HCT116 (cell line): ENCODE data around the gene FCRL5. TPM values are rescaled to one million over a fixed set of nuclear protein-coding genes. Genes with fewer than 3 reads are reported as not detected.

Experiments used
- ATAC-seq: fragments of 200-7000 bp; cut with Tn5 transposase; 2 replicates; pipeline ENCODE4 v1.9.1; 2020; ENCODE audit warnings: mild to moderate bottlenecking, moderate library complexity
- BruUV-seq: library from RNA; stranded (reverse); fragments of 400-500 nt; replicated peaks from 2 replicates; lab custom pipeline; 2021; lab: Mats Ljungman, UMichigan
- CTCF ChIA-PET: fragments of 300-600 bp; sonication (Branson Sonifier 250); formaldehyde crosslinking; loops from one replicate; lab custom pipeline; 2021; ENCODE audit warnings: antibody characterized with exemption; lab: Charles Lee
- POLR2A ChIA-PET: fragments of 300-600, 350-600 bp; sonication (Branson Sonifier 250); formaldehyde crosslinking; loops from one replicate; lab custom pipeline; 2021; ENCODE audit warnings: antibody characterized with exemption; lab: Charles Lee
- RAD21 ChIA-PET, 2 experiments: fragments of 300-600 bp; sonication (Branson Sonifier 250); formaldehyde crosslinking; loops; one replicate each; lab custom pipeline; 2023; ENCODE audit warnings: low total read pairs in 2 of 2; ENCODE audit not compliant: uncharacterized antibody in 2 of 2, unreplicated experiment in 2 of 2, low non-redundant PET in 1 of 2; lab: Charles Lee
- DNase-seq: peaks from one replicate; pipeline ENCODE4 v3.0.0-alpha.2; 2010; ENCODE audit warnings: low read depth, low spot score
- H2AFZ ChIP-seq: fragments of 200-600 bp; shearing (Covaris generic), sonication (generic); 2 replicates; pipeline ENCODE4 v1.6.1; 2017; ENCODE audit warnings: low read depth, mixed run types, mixed read lengths, antibody characterized with exemption, low read length; ENCODE audit not compliant: poor library complexity, severe bottlenecking
- H3K27ac ChIP-seq: 2 replicates; pipeline ENCODE4 v1.5.1; 2012; ENCODE audit warnings: low read depth, low read length
- H3K27me3 ChIP-seq: fragments of 200-600 bp; sonication (generic); 2 replicates; pipeline ENCODE4 v1.6.1; 2016; ENCODE audit warnings: mixed run types, low read length, mixed read lengths; ENCODE audit not compliant: insufficient read depth
- H3K36me3 ChIP-seq, 2 experiments: fragments of 200-500 bp in 1 of 2; fragments of 200-600 bp in 1 of 2; sonication (Bioruptor generic) in 1 of 2; sonication (generic) in 1 of 2; 2 replicates each; pipeline versions ENCODE4 v1.5.1 to v1.6.1; 2014 to 2016; ENCODE audit warnings: low read length in 2 of 2, inconsistent platforms in 1 of 2, mixed read lengths in 1 of 2, mixed run types in 1 of 2; ENCODE audit not compliant: insufficient read depth in 2 of 2, control insufficient read depth in 1 of 2
- H3K4me1 ChIP-seq, 2 experiments: fragments of 200-600 bp in 1 of 2; sonication (generic) in 1 of 2; 2 replicates each; pipeline versions ENCODE4 v1.5.1 to v1.6.1; 2012 to 2017; ENCODE audit warnings: low read length in 2 of 2, inconsistent platforms in 1 of 2, mild to moderate bottlenecking in 1 of 2, mixed read lengths in 1 of 2, mixed run types in 1 of 2, moderate library complexity in 1 of 2; ENCODE audit not compliant: insufficient read depth in 2 of 2, control insufficient read depth in 1 of 2
- H3K4me2 ChIP-seq: fragments of 200-600 bp; sonication (generic); 2 replicates; pipeline ENCODE4 v1.6.1; 2017; ENCODE audit warnings: mixed run types, low read length, mixed read lengths
- H3K4me3 ChIP-seq, 2 experiments: fragments of 200-600 bp in 1 of 2; sonication (generic) in 1 of 2; replicated peaks in 1 of 2; 2 replicates each; pipeline ENCODE4 v1.5.1; 2011 to 2016; ENCODE audit warnings: low read length in 2 of 2, control low read depth in 1 of 2, low read depth in 1 of 2, mild to moderate bottlenecking in 1 of 2, mixed read lengths in 1 of 2, mixed run types in 1 of 2
- H3K79me2 ChIP-seq: fragments of 200-600 bp; sonication (generic); 2 replicates; pipeline ENCODE4 v1.6.1; 2017; ENCODE audit warnings: mild to moderate bottlenecking, mixed run types, low read length, moderate library complexity, mixed read lengths; ENCODE audit not compliant: insufficient read depth
- H3K9ac ChIP-seq: fragments of 200-600 bp; sonication (generic); 2 replicates; pipeline ENCODE4 v1.6.1; 2016; ENCODE audit warnings: low read length, mixed read lengths
- H3K9me2 ChIP-seq: fragments of 200-600 bp; sonication (generic), shearing (Covaris generic); 2 replicates; pipeline ENCODE4 v1.6.1; 2017; ENCODE audit warnings: mixed run types, mild to moderate bottlenecking, moderate library complexity; ENCODE audit not compliant: insufficient read depth
- H3K9me3 ChIP-seq, 2 experiments: fragments of 200-500 bp in 1 of 2; fragments of 200-600 bp in 1 of 2; sonication (Bioruptor generic) in 1 of 2; sonication (generic) in 1 of 2; 2 replicates each; pipeline ENCODE4 v1.6.1; 2014 to 2017; ENCODE audit warnings: low read length in 2 of 2, mixed read lengths in 2 of 2, inconsistent platforms in 1 of 2, low read depth in 1 of 2, mild to moderate bottlenecking in 1 of 2, mixed run types in 1 of 2, moderate library complexity in 1 of 2; ENCODE audit not compliant: control insufficient read depth in 1 of 2, insufficient read depth in 1 of 2
- H4K20me1 ChIP-seq: fragments of 200-600 bp; sonication (generic), shearing (Covaris generic); 2 replicates; pipeline ENCODE4 v1.6.1; 2017; ENCODE audit warnings: mixed run types, mild to moderate bottlenecking, moderate library complexity; ENCODE audit not compliant: insufficient read depth
- CBX3 ChIP-seq: IDR thresholded peaks from 2 replicates; pipeline ENCODE4 v1.6.1; 2012; ENCODE audit warnings: low read depth
- EGR1 ChIP-seq: IDR thresholded peaks from 2 replicates; pipeline ENCODE4 v1.6.1; 2012; ENCODE audit warnings: low read depth
- EZH2phosphoT487 ChIP-seq: fragments of 200-600 bp; IDR thresholded peaks from 2 replicates; pipeline ENCODE4 v1.6.1; 2018; ENCODE audit warnings: antibody characterized with exemption, borderline replicate concordance
- FOSL1 ChIP-seq: IDR thresholded peaks from 2 replicates; pipeline ENCODE4 v1.6.1; 2012; ENCODE audit warnings: low read depth
- JUND ChIP-seq: IDR thresholded peaks from 2 replicates; pipeline ENCODE4 v1.6.1; 2012
- POLR2AphosphoS5 ChIP-seq: IDR thresholded peaks from 2 replicates; pipeline ENCODE4 v1.6.1; 2011; ENCODE audit warnings: mild to moderate bottlenecking, low read depth, low read length, moderate library complexity
- SIN3A ChIP-seq: IDR thresholded peaks from 2 replicates; pipeline ENCODE4 v1.6.1; 2012; ENCODE audit warnings: low read depth
- SRF ChIP-seq: IDR thresholded peaks from 2 replicates; pipeline ENCODE4 v1.6.1; 2012; ENCODE audit warnings: low read depth
- TCF7L2 ChIP-seq: IDR thresholded peaks from 2 replicates; pipeline ENCODE4 v1.7.0; 2011; ENCODE audit warnings: borderline replicate concordance, inconsistent platforms; ENCODE audit not compliant: insufficient read depth, insufficient read length; ENCODE audit errors: extremely low read depth
- YY1 ChIP-seq: IDR thresholded peaks from 2 replicates; pipeline ENCODE4 v1.6.1; 2011; ENCODE audit warnings: low read length, low read depth, moderate library complexity, mild to moderate bottlenecking; ENCODE audit not compliant: insufficient replicate concordance; ENCODE audit errors: extremely low read depth
- intact Hi-C: fragments of 100-400 bp; cut with micrococcal nuclease; formaldehyde crosslinking; loops from 2 replicates; pipeline ENCODE4 v1.10.0; 2022
- total RNA-seq: library from RNA; stranded (reverse); gene quantifications from one replicate; pipeline ENCODE4 v1.2.1, GENCODE V29; 2021; ENCODE audit not compliant: unreplicated experiment
- TF ChIP-seq, protein P1 (sequence below): IDR thresholded peaks from 2 replicates; pipeline ENCODE4 v1.6.1; 2012
- TF ChIP-seq, protein P2 (sequence below): IDR thresholded peaks from 2 replicates; pipeline ENCODE4 v1.6.1; 2012
- TF ChIP-seq, protein P3 (sequence below), 3 experiments: fragments of 200-600 bp in 1 of 3; sonication (generic) in 1 of 3; IDR thresholded peaks in 2 of 3; conservative IDR thresholded peaks in 1 of 3; 2 replicates each; pipeline ENCODE4 v1.5.1; 2012 to 2017; ENCODE audit warnings: low read depth in 2 of 3, low read length in 2 of 3, antibody characterized with exemption in 1 of 3, borderline replicate concordance in 1 of 3, control low read depth in 1 of 3, mild to moderate bottlenecking in 1 of 3, mixed read lengths in 1 of 3, mixed run types in 1 of 3, moderate library complexity in 1 of 3; ENCODE audit not compliant: insufficient read depth in 1 of 3
- TF ChIP-seq, protein P4 (sequence below): IDR thresholded peaks from 2 replicates; pipeline ENCODE4 v1.6.1; 2011; ENCODE audit warnings: mild to moderate bottlenecking, low read length, moderate library complexity; ENCODE audit not compliant: insufficient replicate concordance; ENCODE audit errors: extremely low read depth

The FCRL5 gene
- total RNA-seq, 1 experiment from 2014 or later: not detected

DNA sequence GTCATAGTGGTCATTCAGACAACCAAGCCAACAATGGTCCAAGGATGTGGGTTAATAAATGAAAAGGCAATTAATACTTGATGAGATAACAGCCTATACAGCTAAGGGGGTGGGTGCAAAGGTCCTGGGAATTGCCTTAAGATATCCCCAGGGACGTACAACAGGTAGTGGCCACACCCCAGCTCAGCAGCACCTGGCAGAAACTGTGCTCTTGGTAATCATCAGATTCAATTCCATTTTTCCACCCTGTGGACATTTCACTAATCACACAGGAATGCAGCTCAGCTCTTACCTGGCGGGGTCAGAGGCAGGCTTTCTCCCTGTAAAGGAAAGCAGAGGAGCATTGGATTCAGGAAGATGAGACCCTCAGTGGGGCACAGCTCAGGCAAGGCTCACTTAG, 32.9 kb downstream of the FCRL5 start:
- no peaks in the 10 kb centered on the region for H4K20me1 ChIP-seq
- no peaks in the 10 kb centered on the region for H3K36me3 ChIP-seq
- no peak overlapping the region for H3K4me3 ChIP-seq
- no peak overlapping the region for H3K27ac ChIP-seq
- no peak overlapping the region for H3K4me2 ChIP-seq
- H3K27me3 ChIP-seq: peaks cover 12% of the 10 kb centered on the region; the same call in 1 of the 2 replicates
- POLR2A ChIA-PET: no interaction called here
- TF ChIP-seq EZH2phosphoT487: no peak
- TF ChIP-seq, protein P1, sequence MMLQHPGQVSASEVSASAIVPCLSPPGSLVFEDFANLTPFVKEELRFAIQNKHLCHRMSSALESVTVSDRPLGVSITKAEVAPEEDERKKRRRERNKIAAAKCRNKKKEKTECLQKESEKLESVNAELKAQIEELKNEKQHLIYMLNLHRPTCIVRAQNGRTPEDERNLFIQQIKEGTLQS: no peak
- TF ChIP-seq, protein P2, sequence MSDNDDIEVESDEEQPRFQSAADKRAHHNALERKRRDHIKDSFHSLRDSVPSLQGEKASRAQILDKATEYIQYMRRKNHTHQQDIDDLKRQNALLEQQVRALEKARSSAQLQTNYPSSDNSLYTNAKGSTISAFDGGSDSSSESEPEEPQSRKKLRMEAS: no peak
- no peak for TF ChIP-seq SRF
- TF ChIP-seq, protein P3, sequence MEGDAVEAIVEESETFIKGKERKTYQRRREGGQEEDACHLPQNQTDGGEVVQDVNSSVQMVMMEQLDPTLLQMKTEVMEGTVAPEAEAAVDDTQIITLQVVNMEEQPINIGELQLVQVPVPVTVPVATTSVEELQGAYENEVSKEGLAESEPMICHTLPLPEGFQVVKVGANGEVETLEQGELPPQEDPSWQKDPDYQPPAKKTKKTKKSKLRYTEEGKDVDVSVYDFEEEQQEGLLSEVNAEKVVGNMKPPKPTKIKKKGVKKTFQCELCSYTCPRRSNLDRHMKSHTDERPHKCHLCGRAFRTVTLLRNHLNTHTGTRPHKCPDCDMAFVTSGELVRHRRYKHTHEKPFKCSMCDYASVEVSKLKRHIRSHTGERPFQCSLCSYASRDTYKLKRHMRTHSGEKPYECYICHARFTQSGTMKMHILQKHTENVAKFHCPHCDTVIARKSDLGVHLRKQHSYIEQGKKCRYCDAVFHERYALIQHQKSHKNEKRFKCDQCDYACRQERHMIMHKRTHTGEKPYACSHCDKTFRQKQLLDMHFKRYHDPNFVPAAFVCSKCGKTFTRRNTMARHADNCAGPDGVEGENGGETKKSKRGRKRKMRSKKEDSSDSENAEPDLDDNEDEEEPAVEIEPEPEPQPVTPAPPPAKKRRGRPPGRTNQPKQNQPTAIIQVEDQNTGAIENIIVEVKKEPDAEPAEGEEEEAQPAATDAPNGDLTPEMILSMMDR (IDR thresholded peaks at IDR 0.05 in 2 of 3, conservative IDR thresholded peaks at IDR 0.05 in 1 of 3; ENCODE audit: borderline replicate concordance in 1 of 3, insufficient read depth in 1 of 3, low read depth in 2 of 3, low read length in 2 of 3): no peak
- TF ChIP-seq, all 23 proteins: peak for 0
- H3K79me2 ChIP-seq: no peaks in the 10 kb centered on the region
- no peaks in the 10 kb centered on the region for H3K9me3 ChIP-seq
- intact Hi-C loops: no loop called here
- no peaks in the 10 kb centered on the region for H3K9me2 ChIP-seq
- no peak overlapping the region for H2AFZ ChIP-seq
- RAD21 ChIA-PET: no interaction called here
- BruUV-seq: no TSS peak
- no peak for ATAC-seq
- no peak overlapping the region for H3K9ac ChIP-seq
- no peak for DNase-seq
- H3K4me1 ChIP-seq: no peaks in the 10 kb centered on the region
- CTCF ChIA-PET: interaction anchor here (1.2 kb wide), 1 partner anchor 14 kb away, joined by 3 read pairs; no protein-coding TSS in a partner anchor

DNA sequence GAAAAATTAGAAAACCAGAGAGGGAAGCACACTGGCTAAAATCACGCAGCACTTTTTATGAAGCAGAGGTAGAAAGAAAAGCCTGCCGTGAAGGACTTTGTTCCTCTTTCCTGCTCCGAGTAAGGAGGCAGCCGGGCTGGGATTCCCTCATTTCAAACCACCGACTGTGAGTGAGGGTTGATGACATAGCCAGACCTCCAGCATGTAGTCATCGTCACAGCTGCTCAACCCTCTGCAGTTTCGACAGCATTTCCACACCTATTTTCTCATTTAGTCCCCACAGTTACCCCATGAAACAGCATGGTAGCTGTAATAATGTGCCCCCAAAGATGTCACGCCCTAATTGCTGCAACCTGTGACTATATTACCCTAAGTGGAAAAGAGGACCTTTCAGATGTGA, 35.3 kb downstream of the FCRL5 start:
- Histone ChIP-seq H3K9me2 (no peaks in the 10 kb centered on the region), H3K36me3 (no peaks in the 10 kb centered on the region), H4K20me1 (no peaks in the 10 kb centered on the region), H3K9ac (no peak overlapping the region), H2AFZ (no peak overlapping the region), H3K4me3 (no peak overlapping the region), H3K27me3 (no peaks in the 10 kb centered on the region; the same call in 1 of the 2 replicates), H3K27ac (no peak overlapping the region), H3K9me3 (no peaks in the 10 kb centered on the region), H3K4me1 (no peaks in the 10 kb centered on the region), H3K79me2 (no peaks in the 10 kb centered on the region), H3K4me2 (no peak overlapping the region)
- no peak for ATAC-seq
- no peak for DNase-seq
- POLR2A ChIA-PET: no interaction called here
- CTCF ChIA-PET: no interaction called here
- intact Hi-C loops: no loop called here
- no TSS peak for BruUV-seq
- RAD21 ChIA-PET: no interaction called here
- TF ChIP-seq EGR1: no peak
- no peak for TF ChIP-seq EZH2phosphoT487
- no peak for TF ChIP-seq YY1
- no peak for TF ChIP-seq FOSL1
- TF ChIP-seq, protein P4, sequence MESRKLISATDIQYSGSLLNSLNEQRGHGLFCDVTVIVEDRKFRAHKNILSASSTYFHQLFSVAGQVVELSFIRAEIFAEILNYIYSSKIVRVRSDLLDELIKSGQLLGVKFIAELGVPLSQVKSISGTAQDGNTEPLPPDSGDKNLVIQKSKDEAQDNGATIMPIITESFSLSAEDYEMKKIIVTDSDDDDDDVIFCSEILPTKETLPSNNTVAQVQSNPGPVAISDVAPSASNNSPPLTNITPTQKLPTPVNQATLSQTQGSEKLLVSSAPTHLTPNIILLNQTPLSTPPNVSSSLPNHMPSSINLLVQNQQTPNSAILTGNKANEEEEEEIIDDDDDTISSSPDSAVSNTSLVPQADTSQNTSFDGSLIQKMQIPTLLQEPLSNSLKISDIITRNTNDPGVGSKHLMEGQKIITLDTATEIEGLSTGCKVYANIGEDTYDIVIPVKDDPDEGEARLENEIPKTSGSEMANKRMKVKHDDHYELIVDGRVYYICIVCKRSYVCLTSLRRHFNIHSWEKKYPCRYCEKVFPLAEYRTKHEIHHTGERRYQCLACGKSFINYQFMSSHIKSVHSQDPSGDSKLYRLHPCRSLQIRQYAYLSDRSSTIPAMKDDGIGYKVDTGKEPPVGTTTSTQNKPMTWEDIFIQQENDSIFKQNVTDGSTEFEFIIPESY: no peak
- no peak for TF ChIP-seq JUND
- no peak for TF ChIP-seq SRF
- no peak for TF ChIP-seq POLR2AphosphoS5
- TF ChIP-seq CBX3: no peak
- no peak for TF ChIP-seq TCF7L2
- TF ChIP-seq SIN3A: no peak
- TF ChIP-seq, protein P1: no peak
